Hepatocyte (in vitro differentiated cells): ENCODE data around the gene SLC12A8.

Experiments
- CTCF ChIP-seq: fragments of 200-600 bp; sonication (generic); IDR thresholded peaks from 2 replicates; pipeline ENCODE4 v1.5.1; 2016; ENCODE audit warnings: antibody characterized with exemption, mild to moderate bottlenecking; ENCODE audit not compliant: poor library complexity
- EZH2phosphoT487 ChIP-seq: fragments of 200-600 bp; sonication (generic); IDR thresholded peaks from one replicate; pipeline ENCODE4 v1.6.1; 2018; ENCODE audit warnings: antibody characterized with exemption, mild to moderate bottlenecking, low read depth, moderate library complexity; ENCODE audit not compliant: unreplicated experiment, severe bottlenecking

- TF ChIP-seq CTCF (no peak), EZH2phosphoT487 (no peak)
These were observed 37.1 kb downstream of the SLC12A8 start for GRCh38 chr3:125175295-125176078.
